Stomach (tissue), 4 donors: Measurements from ENCODE around the gene UQCRFS1.

Source experiments
- CTCF ChIP-seq, 7 experiments: fragments of 450-650 bp in 4 of 7; fragments of 200-600 bp in 3 of 7; sonication (generic) in 3 of 7; IDR thresholded peaks; one replicate each; pipeline ENCODE4 v1.5.1; 2016 to 2019; ENCODE audit warnings: antibody characterized with exemption in 7 of 7, control low read depth in 2 of 7, mild to moderate bottlenecking in 1 of 7
- EP300 ChIP-seq: sonication (generic); formaldehyde crosslinking; IDR thresholded peaks from one replicate; pipeline ENCODE4 v1.6.1; 2017; ENCODE audit warnings: antibody characterized with exemption

DNA sequence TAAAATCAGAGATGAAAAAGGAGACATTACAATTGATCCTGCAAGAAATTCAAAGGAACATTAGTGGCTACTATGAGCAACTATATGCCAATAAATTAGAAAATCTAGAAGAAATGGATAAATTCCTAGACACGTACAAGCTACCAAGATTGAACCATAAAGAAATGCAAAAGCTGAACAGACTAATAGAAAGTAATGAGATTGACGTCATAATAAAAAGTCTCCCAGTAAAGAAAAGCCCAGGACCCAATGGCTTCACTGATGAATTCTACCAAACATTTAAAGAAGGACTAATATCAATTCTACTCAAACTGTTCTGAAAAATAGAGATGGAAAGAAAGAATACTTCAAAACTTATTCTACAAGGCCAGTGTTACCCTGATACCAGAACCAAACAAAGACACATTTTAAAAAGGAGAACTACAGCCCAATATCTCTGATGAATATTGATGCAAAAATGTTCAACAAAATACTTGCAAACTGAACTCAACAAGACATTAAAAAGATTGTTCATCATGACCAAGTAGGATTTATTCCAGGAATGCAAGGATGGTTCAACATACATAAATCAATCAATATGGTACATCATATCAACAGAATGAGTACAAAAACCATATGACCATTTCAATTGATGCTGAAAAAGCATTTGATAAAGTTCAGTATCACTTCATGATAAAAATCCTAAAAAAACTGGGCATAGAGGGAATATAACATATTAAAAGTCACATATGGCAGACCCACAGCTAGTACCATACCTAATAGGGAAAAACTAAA, 35.8 kb downstream of the UQCRFS1 start:
- TF ChIP-seq CTCF (IDR thresholded peaks at IDR 0.05) (no peak), EP300 (no peak)
